ENCODE data around the gene USP22.
"Not testable (repeated sequence)": the region's sequence is repeated elsewhere in the genome, so short reads cannot be mapped to it uniquely, and the experiment has no call there.

The USP22 gene

DNA sequence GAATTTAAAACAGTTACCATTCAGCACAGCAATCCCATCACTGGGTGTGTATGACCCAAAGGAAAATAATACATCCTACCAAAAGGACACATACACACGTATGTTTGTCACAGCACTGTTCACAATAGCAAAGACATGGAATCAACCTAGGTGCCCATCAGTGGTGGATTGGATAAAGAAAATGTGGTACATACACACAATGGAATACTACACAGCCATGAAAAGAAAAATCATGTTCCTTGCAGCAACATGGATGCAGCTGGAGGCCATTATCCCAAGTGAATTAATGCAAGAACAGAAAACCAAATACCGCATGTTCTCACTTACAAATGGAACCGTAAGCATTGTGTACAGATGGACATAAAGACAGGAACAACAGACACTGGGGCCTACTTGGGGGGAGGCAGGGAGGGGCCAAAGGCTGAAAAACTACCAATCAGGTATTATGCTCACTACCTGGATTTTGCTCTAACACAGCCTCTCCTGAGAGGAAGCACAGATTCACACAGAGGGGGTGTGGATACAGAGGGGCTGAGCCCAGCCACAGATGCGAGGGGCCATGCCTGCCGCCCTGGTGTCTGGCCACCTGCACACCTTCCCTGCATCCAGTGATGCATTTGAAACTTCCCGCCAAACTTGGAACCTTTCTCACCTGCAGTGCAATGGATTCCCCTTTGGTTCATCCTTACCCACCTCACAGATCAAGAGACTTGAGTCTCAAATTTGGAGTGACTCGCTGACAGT lies 55.9 kb downstream of the USP22 start:
- no peak for DNase-seq

DNA sequence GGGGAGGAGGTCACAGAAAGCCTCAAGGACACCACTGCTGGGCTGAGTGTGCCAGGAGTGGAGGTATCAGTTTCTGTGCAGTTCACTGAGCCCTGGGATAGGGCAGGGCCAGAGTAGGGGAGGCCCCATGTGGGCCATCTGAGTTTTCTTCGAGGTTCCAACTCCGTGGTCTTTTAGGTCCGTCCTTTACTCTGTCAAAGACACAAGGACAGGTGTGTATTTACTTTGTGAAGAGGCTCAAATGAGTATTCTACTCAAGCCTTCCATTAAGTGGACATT lies 59.5 kb downstream of the USP22 start:
- DNase-seq: no peak

DNA sequence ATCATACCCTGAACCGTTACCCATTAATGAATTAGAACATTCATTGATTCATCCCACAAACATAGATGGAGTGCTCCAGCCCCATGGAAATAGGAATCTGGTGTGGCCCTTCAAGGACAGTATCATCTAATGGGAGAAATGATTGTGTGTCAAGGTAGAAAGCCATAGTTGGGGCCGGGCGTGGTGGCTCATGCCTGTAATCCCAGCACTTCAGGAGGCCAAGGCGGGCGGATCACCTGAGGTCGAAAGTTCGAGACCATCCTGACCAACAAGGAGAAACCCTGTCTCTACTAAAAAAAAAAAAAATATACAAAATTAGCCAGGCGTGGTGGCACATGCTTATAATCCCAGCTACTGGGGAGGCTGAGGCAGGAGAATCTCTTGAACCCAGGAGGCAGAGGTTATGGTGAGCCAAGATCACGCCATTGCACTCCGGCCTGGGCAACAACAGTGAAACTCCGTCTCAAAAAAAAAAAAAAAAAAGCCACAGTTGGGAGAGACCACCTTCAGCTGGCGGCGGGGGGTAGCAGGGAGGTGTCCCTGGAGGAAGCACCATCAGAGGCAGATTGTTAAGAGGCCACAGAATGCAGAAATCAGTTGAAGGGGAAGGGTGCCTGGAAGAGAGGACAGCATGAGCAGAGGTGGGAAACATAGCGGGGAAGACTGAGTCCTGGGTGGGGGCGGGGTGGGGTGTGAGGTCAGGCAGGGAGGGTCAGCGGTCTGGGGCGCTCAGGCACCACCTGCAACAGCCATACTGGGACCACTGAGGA lies 60.0 kb downstream of the USP22 start:
- DNase-seq: no peak

DNA sequence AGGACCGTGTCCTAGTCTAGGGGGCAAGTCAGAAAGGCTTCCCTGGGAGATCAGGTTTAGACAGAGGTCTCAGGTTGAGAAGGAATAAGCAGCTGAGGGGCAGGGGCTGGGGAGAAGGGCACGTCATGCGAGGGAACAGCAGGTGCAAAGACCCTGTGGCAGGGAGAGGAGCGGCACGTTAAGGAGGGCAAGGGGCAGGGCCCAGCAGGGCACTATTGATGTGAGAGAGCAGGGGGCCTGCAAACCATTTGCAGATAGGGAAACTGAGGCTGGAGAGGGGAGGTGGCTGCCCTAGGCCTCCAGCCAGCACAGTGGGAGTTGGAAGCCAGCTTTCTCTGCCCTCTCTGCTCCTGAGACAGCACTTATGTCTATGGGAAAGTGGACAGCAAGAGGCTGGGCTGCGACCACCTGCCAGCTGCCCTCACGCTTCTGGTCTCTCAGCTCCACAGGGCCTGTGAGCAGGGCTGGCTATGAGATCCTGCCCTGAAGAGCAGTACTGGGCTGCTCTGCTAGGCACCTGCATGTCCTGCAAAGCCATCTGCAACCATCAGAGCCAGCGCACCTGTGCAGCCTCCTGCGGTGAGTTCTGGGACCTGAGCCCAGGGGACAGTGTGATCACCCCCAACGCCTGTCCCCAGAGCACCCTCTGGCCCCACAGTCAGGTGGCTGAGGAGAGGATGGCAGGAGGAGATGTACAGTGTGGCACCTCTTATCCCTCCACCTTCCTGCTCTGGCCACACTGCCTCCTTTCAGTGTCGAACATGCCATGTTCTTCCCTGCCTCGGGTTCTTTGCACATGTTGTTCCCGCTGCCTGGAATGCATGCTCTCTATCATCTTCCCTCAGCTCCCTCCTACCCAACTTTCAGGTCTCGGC lies 61.5 kb downstream of the USP22 start:
- no peak for DNase-seq

DNA sequence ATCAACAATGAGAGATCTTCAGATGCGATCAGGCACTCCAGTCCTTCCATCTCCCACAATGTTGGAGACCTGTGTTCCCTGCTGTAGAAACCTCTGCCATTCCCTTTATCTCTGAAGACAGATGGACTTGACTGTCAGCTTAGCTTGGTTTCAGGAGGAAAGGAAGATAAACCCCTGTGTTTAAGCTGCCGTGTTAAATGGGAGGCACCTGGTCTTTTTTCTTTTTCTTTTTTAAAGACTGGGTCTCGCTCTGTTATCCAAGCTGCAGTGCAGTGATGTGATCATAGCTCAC lies 63.1 kb downstream of the USP22 start:
- peak; percentile 22 for DNase-seq

DNA sequence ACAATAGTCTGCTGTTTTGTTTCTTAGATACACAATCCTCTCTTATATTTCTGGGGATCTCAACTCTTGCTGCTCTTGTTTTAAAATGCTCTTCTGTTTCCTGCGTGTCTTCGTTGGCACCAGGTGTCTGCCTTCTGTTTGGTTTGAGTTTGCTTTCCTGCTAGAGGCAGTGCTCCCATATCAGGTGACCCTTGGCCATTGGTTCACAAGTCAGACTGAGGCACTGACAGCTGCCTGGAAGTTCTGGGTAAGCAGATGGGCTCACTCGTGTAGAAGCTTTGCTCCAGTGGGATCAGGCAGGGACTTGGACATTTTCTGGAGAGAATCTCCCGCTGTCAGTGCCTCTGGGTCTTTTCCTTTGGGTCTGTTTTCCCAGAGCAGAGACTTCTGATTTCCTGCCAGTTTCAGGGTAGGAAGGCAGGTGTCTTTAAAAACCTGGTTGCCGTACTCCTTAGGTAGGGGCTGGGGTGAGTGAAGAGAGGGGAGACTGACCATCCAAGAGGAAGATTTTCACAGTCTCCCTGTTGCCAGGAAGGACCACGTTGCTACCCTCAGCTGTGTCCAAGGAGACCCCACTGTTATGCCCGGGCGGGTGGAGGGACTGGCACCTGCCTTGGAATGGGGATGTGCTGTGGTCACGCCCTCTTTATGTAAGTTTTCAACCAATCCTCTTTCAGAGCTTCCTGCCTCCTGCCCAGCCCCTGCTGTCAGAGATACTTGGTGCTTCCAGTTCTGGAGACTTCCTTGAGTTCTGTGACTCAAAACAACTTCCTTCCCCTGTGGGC lies 63.6 kb downstream of the USP22 start:
- not testable (repeated sequence) for DNase-seq

DNA sequence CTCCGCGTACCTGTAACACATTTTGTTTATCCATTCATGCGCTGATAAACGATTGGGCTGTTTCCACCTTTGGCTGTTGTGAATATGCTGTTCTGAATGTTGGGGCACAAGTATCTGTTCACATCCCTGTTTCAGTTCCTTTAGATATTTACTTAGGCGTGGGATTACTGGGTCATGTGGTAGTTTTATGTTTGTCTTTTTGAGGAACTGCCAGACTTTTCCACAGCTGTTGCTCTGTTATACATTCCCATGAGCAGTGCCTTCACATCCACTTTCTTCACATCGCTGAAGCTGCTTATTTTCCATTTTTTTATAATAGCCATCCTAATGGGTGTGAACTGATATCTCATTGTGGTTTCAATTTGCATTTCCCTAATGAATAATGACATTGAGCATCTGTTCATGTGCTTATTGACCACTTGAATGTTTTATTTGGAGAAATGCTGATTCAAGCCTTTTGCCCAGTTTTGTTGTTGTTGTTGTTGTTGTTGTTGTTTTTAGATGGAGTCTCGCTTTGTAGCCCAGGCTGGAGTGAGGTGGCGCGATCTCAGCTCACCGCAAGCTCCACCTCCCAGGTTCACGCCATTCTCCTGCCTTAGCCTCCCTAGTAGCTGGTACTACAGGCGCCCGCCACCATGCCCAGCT lies 65.1 kb downstream of the USP22 start:
- not testable (repeated sequence) for DNase-seq

DNA sequence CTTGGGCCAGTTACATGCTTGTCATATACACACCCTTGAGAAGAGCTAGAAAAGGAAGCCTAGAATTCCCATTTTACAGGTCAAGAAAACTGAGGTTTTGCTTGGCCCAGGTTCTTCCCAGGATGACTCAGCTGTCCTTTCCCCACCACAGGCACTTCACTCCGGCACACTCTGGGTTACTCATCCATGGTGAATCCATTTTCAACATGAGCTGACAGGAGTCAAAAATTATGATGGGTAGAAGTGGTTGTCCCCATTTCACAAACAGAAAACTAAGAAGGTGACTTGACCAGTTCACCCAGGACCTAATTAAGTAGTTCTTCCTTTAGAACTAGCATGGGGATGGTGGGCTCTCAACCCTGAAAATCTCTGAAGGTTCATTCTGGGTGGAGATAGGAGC lies 67.2 kb downstream of the USP22 start:
- DNase-seq: no peak

DNA sequence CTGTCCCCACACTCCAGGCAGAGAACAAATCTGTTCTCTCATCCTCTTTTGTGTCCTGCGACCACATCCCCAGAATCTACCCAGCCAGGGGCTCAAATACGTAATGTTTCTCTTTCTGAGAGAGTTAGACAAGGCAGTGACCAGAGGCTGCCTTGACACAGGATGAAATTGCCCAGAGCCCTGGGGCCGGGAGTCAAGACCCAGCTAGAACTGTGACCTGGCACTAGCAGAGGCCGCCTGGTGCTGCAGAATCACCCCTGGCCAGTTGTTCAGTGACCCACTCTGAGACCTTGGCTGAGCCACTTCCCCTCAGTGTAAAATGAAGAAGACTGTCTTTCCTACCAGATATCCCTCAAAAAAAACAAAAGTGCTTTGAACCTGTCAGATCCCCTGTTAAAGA lies 72.5 kb downstream of the USP22 start:
- no peak for DNase-seq

DNA sequence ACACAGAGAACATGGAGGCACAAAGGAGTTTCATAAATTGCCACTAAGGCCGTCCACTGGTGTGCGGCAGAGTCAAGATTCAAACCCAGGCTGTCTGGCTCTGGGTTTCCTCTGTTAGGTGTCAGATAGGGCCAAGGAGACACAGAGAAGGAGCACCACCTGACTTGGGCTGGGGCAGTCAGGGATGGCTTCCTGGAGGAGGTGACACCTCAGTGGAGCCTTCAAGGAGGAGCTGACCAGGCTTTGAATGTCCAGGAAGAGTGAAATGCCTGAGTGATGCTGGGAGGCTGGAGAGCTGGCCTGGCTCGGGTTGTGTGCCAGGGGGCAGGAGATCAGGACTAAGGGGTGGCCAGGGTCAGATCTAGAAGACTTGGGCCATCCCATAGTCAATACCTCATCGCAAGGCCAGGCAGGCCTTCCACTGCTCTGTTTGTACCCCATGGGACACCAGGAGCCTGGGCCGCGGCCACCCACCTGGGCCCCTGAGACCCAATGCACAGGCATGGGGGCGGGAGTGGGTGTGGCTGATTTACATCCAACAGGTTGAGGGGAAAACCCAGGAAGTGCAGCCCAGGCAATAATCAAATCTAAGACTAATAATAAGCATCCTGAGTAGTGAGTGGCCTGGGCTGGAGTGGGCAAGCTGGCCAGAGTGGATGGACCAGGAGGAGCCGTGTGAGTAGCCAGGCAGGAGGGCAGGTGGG lies 73.7 kb downstream of the USP22 start:
- DNase-seq: no peak

DNA sequence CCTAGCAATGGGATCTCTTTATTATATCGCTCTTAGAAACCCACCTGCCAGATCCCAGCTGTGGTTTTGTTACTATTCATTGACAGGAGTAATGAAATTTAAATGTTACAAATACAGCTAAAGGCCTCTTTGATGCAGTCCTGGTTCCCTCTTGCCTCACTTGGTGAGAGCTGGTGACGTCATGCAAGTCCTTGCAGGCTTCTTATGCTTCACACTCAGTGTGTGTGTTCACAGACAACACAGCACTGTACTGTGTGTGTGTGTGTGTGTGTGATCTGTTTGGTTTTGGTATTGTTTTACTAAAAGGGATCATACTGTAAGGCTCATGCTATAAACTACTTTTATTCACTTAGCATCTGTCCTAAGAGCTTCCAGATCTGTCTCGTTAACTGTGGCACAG lies 75.0 kb downstream of the USP22 start:
- DNase-seq: no peak

DNA sequence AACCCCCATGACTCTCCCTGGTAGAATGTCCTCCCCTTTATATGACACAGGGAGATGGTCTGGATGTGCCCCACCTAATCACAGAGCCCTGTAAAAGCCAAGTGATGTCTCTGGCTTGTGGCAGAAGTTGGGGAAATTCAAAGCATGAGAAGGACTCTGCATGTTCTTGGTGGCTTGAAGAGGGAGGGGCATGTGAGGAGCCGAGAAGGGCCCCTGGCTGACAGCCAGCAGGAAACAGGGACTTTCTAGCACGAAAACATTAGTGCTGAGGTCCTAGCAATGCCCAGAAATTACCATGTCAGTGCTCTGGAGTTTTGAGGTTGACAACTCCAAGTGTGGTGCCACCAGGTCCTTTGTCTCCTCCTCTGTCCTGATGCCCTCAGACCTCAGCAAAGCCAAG lies 75.9 kb downstream of the USP22 start:
- peak; percentile 58 for DNase-seq

DNA sequence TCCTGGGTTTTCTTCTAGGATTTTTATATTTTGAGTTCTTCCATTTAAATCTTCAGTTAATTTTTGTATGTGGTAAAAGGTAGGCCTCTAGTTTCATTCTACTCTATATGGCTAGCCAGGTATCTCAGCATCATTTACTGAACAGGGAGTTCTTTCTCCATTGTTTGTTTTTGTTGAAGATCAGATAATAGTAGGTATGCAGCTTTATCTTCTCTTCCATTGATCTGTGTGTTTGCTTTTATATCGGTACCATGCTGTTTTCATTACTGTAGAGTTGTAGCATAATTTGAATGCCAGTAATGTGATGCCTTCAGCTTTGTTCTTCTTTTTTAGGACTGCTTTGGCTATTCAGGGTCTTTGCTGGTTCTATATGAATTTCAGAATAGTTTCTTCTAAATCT lies 77.3 kb downstream of the USP22 start:
- DNase-seq: no peak

DNA sequence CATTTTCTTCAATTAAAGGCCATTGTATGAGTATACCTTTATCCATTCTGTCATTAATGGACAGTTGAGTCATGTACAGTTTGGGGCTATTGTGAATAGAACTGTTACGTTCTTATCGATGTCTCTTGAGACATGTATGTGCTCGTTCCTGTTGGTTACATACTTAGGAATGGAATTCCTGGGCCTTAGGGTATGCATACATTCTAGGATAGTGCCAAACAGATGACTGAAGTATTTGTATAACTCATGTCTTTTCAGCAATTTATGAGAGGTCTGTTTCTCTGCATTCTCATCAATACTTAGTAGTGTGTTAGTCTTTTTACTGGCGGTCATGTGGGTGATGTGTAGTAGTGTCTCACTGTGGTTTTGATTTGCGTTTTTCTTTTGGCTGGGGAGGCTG lies 81.2 kb downstream of the USP22 start:
- no peak for DNase-seq

DNA sequence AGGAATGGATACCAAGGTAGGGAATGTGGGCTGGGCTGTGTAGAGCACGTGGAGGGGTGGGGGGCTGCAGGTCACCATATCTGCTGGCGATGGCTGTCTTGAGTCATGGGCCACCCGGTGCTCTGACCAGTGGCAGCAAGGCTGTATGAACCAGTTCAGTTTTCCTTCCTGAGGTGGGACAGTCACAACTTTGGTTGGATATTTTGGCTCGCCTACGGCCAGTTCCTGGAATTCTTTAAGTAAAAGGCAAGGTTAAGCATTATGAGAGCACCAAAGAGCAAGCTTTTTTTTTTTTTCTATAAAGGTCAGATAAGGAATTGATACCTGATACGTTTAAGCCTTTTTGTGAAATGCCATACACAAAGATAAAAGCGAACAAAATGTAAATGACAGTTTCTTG lies 81.9 kb downstream of the USP22 start:
- no peak for DNase-seq

DNA sequence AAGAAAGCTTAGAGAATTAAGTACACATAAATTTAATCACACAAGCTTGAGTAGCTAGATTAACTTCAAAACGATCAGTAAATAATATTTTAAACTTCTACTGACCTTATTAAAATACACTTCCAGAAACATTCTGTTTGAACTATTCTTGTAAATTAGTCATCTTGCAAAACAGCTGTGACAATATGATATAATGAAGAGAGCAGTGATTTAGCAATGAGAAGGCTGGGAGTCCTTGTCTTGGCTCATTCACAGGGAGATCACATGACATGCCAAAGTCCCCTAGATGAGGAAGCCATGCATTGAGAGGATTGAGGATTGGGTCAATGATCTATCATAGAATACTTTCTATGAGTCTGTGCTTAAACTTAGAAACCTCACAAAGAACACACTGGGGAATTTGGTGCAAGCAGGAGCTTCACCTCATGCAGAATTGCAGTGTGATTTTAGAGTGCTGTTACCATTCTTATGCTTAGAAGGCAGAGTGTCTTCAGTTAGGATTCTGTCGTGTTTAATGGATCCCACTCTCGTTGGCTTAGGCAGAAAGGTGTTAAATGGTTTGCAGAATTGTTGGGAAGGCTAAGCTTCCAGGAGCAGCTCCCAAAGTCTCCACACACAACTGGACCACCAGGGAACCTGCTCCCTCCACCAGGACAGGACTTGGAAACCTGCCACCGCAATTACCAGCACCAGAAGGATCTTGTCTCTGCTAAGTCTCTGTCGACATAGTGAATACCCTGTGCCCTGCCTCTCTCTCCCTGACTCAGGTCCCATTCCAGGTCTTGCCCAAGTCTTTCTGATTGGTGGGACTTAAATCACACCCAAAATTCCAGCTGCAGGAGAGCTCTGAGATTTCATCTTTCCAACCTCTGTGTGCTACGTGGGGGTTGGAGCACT lies 87.1 kb downstream of the USP22 start:
- peak; percentile 5 for DNase-seq

DNA sequence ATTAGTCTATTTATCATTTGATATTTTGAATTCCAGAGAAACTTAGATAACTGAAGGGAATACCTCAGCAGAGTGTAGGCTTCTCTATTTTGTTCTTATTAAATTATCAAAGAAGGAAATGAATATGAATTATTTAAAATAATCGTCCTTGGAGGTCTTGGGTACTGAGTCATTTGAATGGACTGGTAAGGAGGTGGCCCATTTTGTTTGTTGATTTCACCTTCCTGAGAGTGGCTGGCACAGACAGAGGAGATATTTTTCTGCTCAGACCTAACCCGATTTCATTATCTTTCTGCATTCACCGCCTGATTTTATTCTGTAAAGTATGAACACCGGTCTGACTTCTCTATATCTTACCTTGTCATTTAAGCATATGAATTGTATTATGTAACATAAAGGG lies 88.0 kb downstream of the USP22 start:
- no peak for DNase-seq

DNA sequence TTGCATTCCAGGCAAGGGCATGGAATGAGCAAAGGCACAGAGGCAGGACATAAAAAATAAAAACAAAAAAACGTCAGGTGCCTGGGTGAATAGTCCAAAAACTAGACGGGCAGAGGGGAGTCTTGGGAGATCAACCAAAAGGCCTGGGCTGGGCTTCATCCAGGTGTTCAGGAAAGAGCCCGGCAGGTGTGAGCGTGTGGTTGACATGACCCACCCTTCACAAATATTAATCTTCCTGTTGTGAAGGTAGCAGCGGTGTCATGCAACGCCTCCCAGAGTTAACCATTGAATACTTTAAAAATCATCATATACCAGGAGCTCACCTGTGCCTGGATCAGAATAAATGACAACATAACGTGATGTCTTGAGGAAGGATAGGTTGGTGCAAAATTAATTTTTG lies 90.6 kb downstream of the USP22 start:
- no peak for DNase-seq
